GM10266 (cell line): ENCODE measurements around the gene PTPRU.
A peak's percentile ranks its signal among the peaks of the same experiment; 100 is the strongest.

Source experiments
- DNase-seq: peaks from one replicate; pipeline ENCODE4 v3.0.0; 2012; ENCODE audit errors: extremely low spot score
- CTCF ChIP-seq: IDR thresholded peaks from 2 replicates; pipeline ENCODE4 v1.5.1; 2012; ENCODE audit warnings: mild to moderate bottlenecking, low read depth; ENCODE audit not compliant: control insufficient read depth, insufficient read depth; ENCODE audit errors: missing control alignments

The PTPRU gene

GRCh38 chr1:29279406-29279805 is 43.1 kb downstream of the PTPRU start:
- DNase-seq, result no peak
- no peak for TF ChIP-seq CTCF

- no peak for TF ChIP-seq CTCF
- DNase-seq, result no peak
These were observed 43.6 kb downstream of the PTPRU start for GRCh38 chr1:29279951-29280391.

- TF ChIP-seq CTCF, result no peak
- no peak for DNase-seq
These were observed 44.2 kb downstream of the PTPRU start for GRCh38 chr1:29280409-29281131.

GRCh38 chr1:29281571-29281970 is 45.2 kb downstream of the PTPRU start:
- no peak for TF ChIP-seq CTCF

GRCh38 chr1:29282135-29282923 is 46.0 kb downstream of the PTPRU start:
- no peak for DNase-seq
- TF ChIP-seq CTCF, result no peak

More at GRCh38 chr1:29281571-29281970, 45.2 kb downstream of the PTPRU start:
- no peak for DNase-seq

GRCh38 chr1:29282924-29283803 is 46.8 kb downstream of the PTPRU start:
- no peak for TF ChIP-seq CTCF
- peak; percentile 61 for DNase-seq
